Activated CD4-positive, alpha-beta T cell treated with anti-CD3 and anti-CD28 coated beads for 36 hours (primary cell): Measurements from ENCODE around the gene RAB24. TPM values are rescaled to one million over a fixed set of nuclear protein-coding genes. Genes with fewer than 3 reads are reported as not detected.

Source experiments
- ATAC-seq: fragments of 200-7000 bp; cut with Tn5 transposase; one replicate; pipeline ENCODE4 v1.10.0; 2021; ENCODE audit warnings: mild to moderate bottlenecking, moderate library complexity
- CTCF ChIA-PET: fragments of 350-600 bp; sonication (Branson Sonifier 250); formaldehyde crosslinking; loops from one replicate; lab custom pipeline; 2021; ENCODE audit warnings: antibody characterized with exemption; lab: Charles Lee
- POLR2A ChIA-PET: fragments of 350-600 bp; sonication (Branson Sonifier 250); formaldehyde crosslinking; loops from one replicate; lab custom pipeline; 2021; ENCODE audit warnings: antibody characterized with exemption, inconsistent platforms; lab: Charles Lee
- DNase-seq: peaks from one replicate; pipeline ENCODE4 v3.0.0-alpha.2; 2020
- H3K27ac Mint-ChIP-seq: one replicate; pipeline ENCODE4 v1.8.0; 2021; ENCODE audit warnings: mixed read lengths
- H3K27me3 Mint-ChIP-seq: one replicate; pipeline ENCODE4 v1.8.0; 2021; ENCODE audit warnings: mixed read lengths
- H3K36me3 Mint-ChIP-seq: one replicate; pipeline ENCODE4 v1.8.0; 2021; ENCODE audit warnings: low read depth, mixed read lengths
- H3K4me1 Mint-ChIP-seq: one replicate; pipeline ENCODE4 v1.8.0; 2021; ENCODE audit warnings: mixed read lengths
- H3K4me3 Mint-ChIP-seq: one replicate; pipeline ENCODE4 v1.8.0; 2021; ENCODE audit warnings: mild to moderate bottlenecking, moderate library complexity, mixed read lengths
- H3K9me3 Mint-ChIP-seq: one replicate; pipeline ENCODE4 v1.8.0; 2021; ENCODE audit warnings: low read depth, mixed read lengths
- intact Hi-C, 2 experiments: fragments of 100-400 bp; cut with DNase I in 1 of 2; cut with micrococcal nuclease in 1 of 2; formaldehyde crosslinking; loops; one replicate each; pipeline versions ENCODE4 v1.14.2 to v1.15.1; 2022 to 2024; cut with DNase I, micrococcal nuclease
- total RNA-seq, 2 experiments: library from RNA; stranded (reverse); gene quantifications; one replicate each; pipeline ENCODE4 v1.2.3, GENCODE V29; 2021

Gene RAB24
- total RNA-seq, 2 experiments from 2014 or later, result 10.9 to 21.0 TPM

- DNase-seq (no peak), ATAC-seq (no peak)
- Mint-ChIP-seq H3K27me3 (no peaks in the 10 kb centered on the region), H3K4me3 (no peak overlapping the region), H3K36me3 (peaks cover 46% of the 10 kb centered on the region), H3K9me3 (no peaks in the 10 kb centered on the region), H3K27ac (peak overlapping the region; percentile 72), H3K4me1 (peaks cover 40% of the 10 kb centered on the region)
- CTCF ChIA-PET, result interaction anchor here (1.0 to 7.1 kb wide), 3 partner anchors 14 to 182 kb away, joined by 3 to 46 read pairs (median 10); partner anchors contain the start of gene MXD3
- POLR2A ChIA-PET, result no interaction called here
- intact Hi-C loops, result no loop called here
These were observed 7.6 kb downstream of the RAB24 start for GRCh38 chr5:177295924-177296323.

- Mint-ChIP-seq H3K9me3 (no peaks in the 10 kb centered on the region), H3K4me3 (no peak overlapping the region), H3K4me1 (peaks cover 28% of the 10 kb centered on the region), H3K36me3 (peaks cover 48% of the 10 kb centered on the region), H3K27ac (no peak overlapping the region), H3K27me3 (no peaks in the 10 kb centered on the region)
- no peak for ATAC-seq
- intact Hi-C loops, result no loop called here
- ChIA-PET CTCF (interaction anchor here (1.0 to 2.4 kb wide), 3 partner anchors 7 to 180 kb away, joined by 3 to 10 read pairs (median 6); partner anchors contain the start of gene MXD3), POLR2A (no interaction called here)
- no peak for DNase-seq
These were observed 8.9 kb downstream of the RAB24 start for GRCh38 chr5:177294632-177295031.

GRCh38 chr5:177293819-177294581 is 9.5 kb downstream of the RAB24 start:
- peaks cover 52% of the 10 kb centered on the region for H3K36me3 Mint-ChIP-seq
- DNase-seq, result no peak
- H3K9me3 Mint-ChIP-seq, result no peaks in the 10 kb centered on the region
- CTCF ChIA-PET, result interaction anchor here (0.6 to 2.4 kb wide), 5 partner anchors 8 to 180 kb away, joined by 3 to 10 read pairs (median 3); partner anchors contain the start of genes PRELID1 and RAB24
- no peak for ATAC-seq
- H3K27me3 Mint-ChIP-seq, result no peaks in the 10 kb centered on the region
- no peak overlapping the region for H3K4me3 Mint-ChIP-seq
- intact Hi-C loops, result no loop called here
- H3K27ac Mint-ChIP-seq, result no peak overlapping the region
- H3K4me1 Mint-ChIP-seq, result peaks cover 23% of the 10 kb centered on the region
- POLR2A ChIA-PET, result no interaction called here

GRCh38 chr5:177291735-177292134 is 11.8 kb downstream of the RAB24 start:
- Mint-ChIP-seq H3K27ac (no peak overlapping the region), H3K36me3 (peaks cover 52% of the 10 kb centered on the region), H3K9me3 (no peaks in the 10 kb centered on the region), H3K4me1 (peaks cover 16% of the 10 kb centered on the region), H3K4me3 (no peak overlapping the region), H3K27me3 (no peaks in the 10 kb centered on the region)
- ChIA-PET POLR2A (no interaction called here), CTCF (no interaction called here)
- no peak for ATAC-seq
- intact Hi-C loops, result no loop called here
- DNase-seq, result no peak

GRCh38 chr5:177290816-177291596 is 12.5 kb downstream of the RAB24 start:
- Mint-ChIP-seq H3K27ac (no peak overlapping the region), H3K4me3 (no peak overlapping the region), H3K27me3 (no peaks in the 10 kb centered on the region), H3K4me1 (peaks cover 9% of the 10 kb centered on the region), H3K9me3 (no peaks in the 10 kb centered on the region), H3K36me3 (peaks cover 46% of the 10 kb centered on the region)
- ATAC-seq (no peak), DNase-seq (no peak)
- POLR2A ChIA-PET, result no interaction called here
- intact Hi-C loops, result no loop called here
- CTCF ChIA-PET, result no interaction called here

- ATAC-seq (no peak), DNase-seq (no peak)
- Mint-ChIP-seq H3K27me3 (no peaks in the 10 kb centered on the region), H3K36me3 (peaks cover 37% of the 10 kb centered on the region), H3K9me3 (no peaks in the 10 kb centered on the region), H3K4me3 (no peak overlapping the region), H3K27ac (no peak overlapping the region), H3K4me1 (no peaks in the 10 kb centered on the region)
- CTCF ChIA-PET, result no interaction called here
- intact Hi-C loops, result no loop called here
- POLR2A ChIA-PET, result no interaction called here
These were observed 15.3 kb downstream of the RAB24 start for GRCh38 chr5:177288191-177288590.

- CTCF ChIA-PET, result interaction anchor here (0.6 kb wide), 1 partner anchor 249 kb away, joined by 3 read pairs; no protein-coding TSS in a partner anchor
- H3K9me3 Mint-ChIP-seq, result no peaks in the 10 kb centered on the region
- H3K36me3 Mint-ChIP-seq, result peaks cover 32% of the 10 kb centered on the region
- POLR2A ChIA-PET, result interaction anchor here (0.6 kb wide), 1 partner anchor 65 kb away, joined by 3 read pairs; no protein-coding TSS in a partner anchor
- intact Hi-C loops, result loop anchor here in 1 of 2 experiments (10.0 kb wide), 1 partner anchor 162 kb away; no protein-coding TSS in a partner anchor
- ATAC-seq, result no peak
- DNase-seq, result no peak
- H3K4me3 Mint-ChIP-seq, result no peak overlapping the region
- H3K4me1 Mint-ChIP-seq, result peaks cover 3% of the 10 kb centered on the region
- no peaks in the 10 kb centered on the region for H3K27me3 Mint-ChIP-seq
- H3K27ac Mint-ChIP-seq, result peak overlapping the region; percentile 70
These were observed 26.6 kb downstream of the RAB24 start for GRCh38 chr5:177276886-177277285.

- H3K27ac Mint-ChIP-seq, result no peak overlapping the region
- peaks cover 34% of the 10 kb centered on the region for H3K36me3 Mint-ChIP-seq
- peaks cover 3% of the 10 kb centered on the region for H3K4me1 Mint-ChIP-seq
- ChIA-PET POLR2A (no interaction called here), CTCF (interaction anchor here (0.6 kb wide), 2 partner anchors 41 to 578 kb away, joined by 3 read pairs; no protein-coding TSS in a partner anchor)
- H3K27me3 Mint-ChIP-seq, result no peaks in the 10 kb centered on the region
- no peak overlapping the region for H3K4me3 Mint-ChIP-seq
- ATAC-seq (no peak), DNase-seq (no peak)
- intact Hi-C loops, result loop anchor here in 1 of 2 experiments (10.0 kb wide), 1 partner anchor 161 kb away; no protein-coding TSS in a partner anchor
- H3K9me3 Mint-ChIP-seq, result no peaks in the 10 kb centered on the region
These were observed 27.6 kb downstream of the RAB24 start for GRCh38 chr5:177275883-177276282.

GRCh38 chr5:177271113-177271512 is 32.4 kb downstream of the RAB24 start:
- ATAC-seq (no peak), DNase-seq (no peak)
- Mint-ChIP-seq H3K4me1 (no peaks in the 10 kb centered on the region), H3K9me3 (no peaks in the 10 kb centered on the region), H3K4me3 (no peak overlapping the region), H3K36me3 (peaks cover 26% of the 10 kb centered on the region), H3K27ac (no peak overlapping the region), H3K27me3 (no peaks in the 10 kb centered on the region)
- intact Hi-C loops, result loop anchor here in 1 of 2 experiments (10.0 kb wide), 1 partner anchor 156 kb away; no protein-coding TSS in a partner anchor
- ChIA-PET POLR2A (interaction anchor here (0.5 kb wide), 1 partner anchor 156 kb away, joined by 8 read pairs; no protein-coding TSS in a partner anchor), CTCF (interaction anchor here (0.5 to 1.2 kb wide), 3 partner anchors 15 to 176 kb away, joined by 3 to 4 read pairs (median 3); no protein-coding TSS in a partner anchor)

- no peak overlapping the region for H3K27ac Mint-ChIP-seq
- no peaks in the 10 kb centered on the region for H3K27me3 Mint-ChIP-seq
- no peaks in the 10 kb centered on the region for H3K4me1 Mint-ChIP-seq
- no peak for DNase-seq
- CTCF ChIA-PET, result interaction anchor here (0.9 to 1.2 kb wide), 2 partner anchors 15 to 157 kb away, joined by 3 to 4 read pairs; no protein-coding TSS in a partner anchor
- ATAC-seq, result no peak
- no peak overlapping the region for H3K4me3 Mint-ChIP-seq
- peaks cover 30% of the 10 kb centered on the region for H3K36me3 Mint-ChIP-seq
- intact Hi-C loops, result loop anchor here in 1 of 2 experiments (10.0 kb wide), 1 partner anchor 156 kb away; no protein-coding TSS in a partner anchor
- H3K9me3 Mint-ChIP-seq, result no peaks in the 10 kb centered on the region
- POLR2A ChIA-PET, result no interaction called here
These were observed 32.9 kb downstream of the RAB24 start for GRCh38 chr5:177270653-177271052.

GRCh38 chr5:177269976-177270375 is 33.5 kb downstream of the RAB24 start:
- POLR2A ChIA-PET, result no interaction called here
- H3K27me3 Mint-ChIP-seq, result no peaks in the 10 kb centered on the region
- intact Hi-C loops, result loop anchor here in 1 of 2 experiments (10.0 kb wide), 1 partner anchor 155 kb away; no protein-coding TSS in a partner anchor
- ATAC-seq, result no peak
- DNase-seq, result no peak
- no peaks in the 10 kb centered on the region for H3K9me3 Mint-ChIP-seq
- H3K4me3 Mint-ChIP-seq, result no peak overlapping the region
- no peak overlapping the region for H3K27ac Mint-ChIP-seq
- no peaks in the 10 kb centered on the region for H3K4me1 Mint-ChIP-seq
- CTCF ChIA-PET, result interaction anchor here (1.1 to 1.2 kb wide), 2 partner anchors 14 to 158 kb away, joined by 3 to 4 read pairs; no protein-coding TSS in a partner anchor
- peaks cover 27% of the 10 kb centered on the region for H3K36me3 Mint-ChIP-seq
